KMS-11 (cell line): ENCODE results near the gene IL18R1.

Experiments
- H2AFZ ChIP-seq: fragments of 200-600 bp; sonication (generic); 2 replicates; pipeline ENCODE4 v1.6.1; 2016; ENCODE audit warnings: antibody characterized with exemption, mixed run types, low read depth
- H3K27ac ChIP-seq: fragments of 200-600 bp; sonication (generic); 2 replicates; pipeline ENCODE4 v1.6.1; 2016; ENCODE audit warnings: mild to moderate bottlenecking, mixed run types
- H3K27me3 ChIP-seq: fragments of 200-600 bp; sonication (generic); 2 replicates; pipeline ENCODE4 v1.6.1; 2017; ENCODE audit warnings: mild to moderate bottlenecking, low read depth, mixed run types, moderate library complexity; ENCODE audit not compliant: insufficient read depth
- H3K36me3 ChIP-seq: fragments of 200-600 bp; sonication (generic); 2 replicates; pipeline ENCODE4 v1.6.1; 2017; ENCODE audit warnings: mild to moderate bottlenecking, mixed run types; ENCODE audit not compliant: insufficient read depth
- H3K4me1 ChIP-seq: fragments of 200-600 bp; sonication (generic); 2 replicates; pipeline ENCODE4 v1.6.1; 2016; ENCODE audit warnings: mild to moderate bottlenecking, low read depth, mixed run types; ENCODE audit not compliant: poor library complexity, severe bottlenecking
- H3K4me2 ChIP-seq: fragments of 200-600 bp; sonication (generic); 2 replicates; pipeline ENCODE4 v1.7.0; 2016; ENCODE audit warnings: mild to moderate bottlenecking, mixed run types
- H3K4me3 ChIP-seq: fragments of 200-600 bp; sonication (generic); IDR thresholded peaks from 2 replicates; pipeline ENCODE4 v1.6.1; 2017; ENCODE audit warnings: low read depth, low read length, mixed read lengths; ENCODE audit not compliant: insufficient read depth
- H3K79me2 ChIP-seq: fragments of 200-600 bp; sonication (generic); 2 replicates; pipeline ENCODE4 v1.6.1; 2016; ENCODE audit warnings: low read depth, mixed run types; ENCODE audit not compliant: insufficient read depth
- H3K9ac ChIP-seq: fragments of 200-600 bp; sonication (generic); 2 replicates; pipeline ENCODE4 v1.6.1; 2016; ENCODE audit warnings: mild to moderate bottlenecking, mixed run types
- H4K20me1 ChIP-seq: fragments of 200-600 bp; sonication (generic); 2 replicates; pipeline ENCODE4 v1.6.1; 2016; ENCODE audit warnings: mild to moderate bottlenecking, mixed run types; ENCODE audit not compliant: insufficient read depth
- TF ChIP-seq, protein P1 (sequence below): fragments of 200-600 bp; sonication (generic); conservative IDR thresholded peaks from 2 replicates; pipeline ENCODE4 v1.6.1; 2017; ENCODE audit warnings: low read depth, mild to moderate bottlenecking, antibody characterized with exemption, low read length, moderate library complexity, mixed read lengths

The IL18R1 gene

DNA sequence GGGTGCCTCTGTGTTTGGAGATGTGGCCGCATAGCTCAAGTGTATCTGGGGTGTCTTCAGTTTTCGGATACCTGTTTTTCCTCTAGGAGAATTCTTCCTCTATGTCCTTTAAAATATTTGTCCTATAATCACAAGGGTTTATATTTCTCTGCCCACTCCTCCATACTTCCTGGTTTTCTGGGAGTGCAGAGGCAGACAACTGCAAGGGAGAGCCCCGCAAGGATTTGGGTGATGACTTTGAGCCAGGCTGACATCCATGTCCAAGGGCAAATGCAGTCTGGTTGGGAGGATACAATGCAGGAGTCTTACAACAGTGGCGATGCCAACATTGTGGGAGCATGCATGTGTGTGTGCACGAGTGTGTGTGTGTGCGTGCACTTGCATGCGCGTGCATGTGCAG lies 42.1 kb upstream of the IL18R1 start:
- H3K9ac ChIP-seq, result no peak overlapping the region
- H3K79me2 ChIP-seq, result no peaks in the 10 kb centered on the region
- H4K20me1 ChIP-seq, result no peaks in the 10 kb centered on the region
- H3K4me2 ChIP-seq, result no peak overlapping the region
- H3K36me3 ChIP-seq, result no peaks in the 10 kb centered on the region
- H3K4me3 ChIP-seq, result no peak overlapping the region
- H3K27me3 ChIP-seq, result no peaks in the 10 kb centered on the region
- H3K4me1 ChIP-seq, result no peaks in the 10 kb centered on the region
- TF ChIP-seq, protein P1, sequence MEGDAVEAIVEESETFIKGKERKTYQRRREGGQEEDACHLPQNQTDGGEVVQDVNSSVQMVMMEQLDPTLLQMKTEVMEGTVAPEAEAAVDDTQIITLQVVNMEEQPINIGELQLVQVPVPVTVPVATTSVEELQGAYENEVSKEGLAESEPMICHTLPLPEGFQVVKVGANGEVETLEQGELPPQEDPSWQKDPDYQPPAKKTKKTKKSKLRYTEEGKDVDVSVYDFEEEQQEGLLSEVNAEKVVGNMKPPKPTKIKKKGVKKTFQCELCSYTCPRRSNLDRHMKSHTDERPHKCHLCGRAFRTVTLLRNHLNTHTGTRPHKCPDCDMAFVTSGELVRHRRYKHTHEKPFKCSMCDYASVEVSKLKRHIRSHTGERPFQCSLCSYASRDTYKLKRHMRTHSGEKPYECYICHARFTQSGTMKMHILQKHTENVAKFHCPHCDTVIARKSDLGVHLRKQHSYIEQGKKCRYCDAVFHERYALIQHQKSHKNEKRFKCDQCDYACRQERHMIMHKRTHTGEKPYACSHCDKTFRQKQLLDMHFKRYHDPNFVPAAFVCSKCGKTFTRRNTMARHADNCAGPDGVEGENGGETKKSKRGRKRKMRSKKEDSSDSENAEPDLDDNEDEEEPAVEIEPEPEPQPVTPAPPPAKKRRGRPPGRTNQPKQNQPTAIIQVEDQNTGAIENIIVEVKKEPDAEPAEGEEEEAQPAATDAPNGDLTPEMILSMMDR, result no peak
- H3K27ac ChIP-seq, result no peak overlapping the region
- no peak overlapping the region for H2AFZ ChIP-seq

DNA sequence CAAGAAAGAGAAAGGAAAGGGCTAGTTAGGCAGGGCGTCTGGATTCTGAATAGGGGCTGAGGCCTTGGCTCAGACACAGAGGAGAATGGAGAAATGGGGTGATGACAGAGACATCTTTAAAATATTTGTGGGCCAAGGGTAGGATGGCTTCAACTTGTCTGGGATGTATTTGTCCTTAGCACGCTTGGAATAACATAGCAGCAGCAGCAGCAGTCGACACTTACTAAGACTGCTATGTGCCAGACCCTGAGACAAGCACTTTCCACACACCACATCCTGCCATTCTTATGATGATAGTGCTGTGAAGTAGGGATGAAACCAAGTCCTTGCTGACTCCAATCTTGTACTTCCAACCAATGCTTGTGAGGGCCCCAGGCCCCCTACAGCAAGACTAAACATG lies 41.6 kb upstream of the IL18R1 start:
- Histone ChIP-seq H3K4me2 (no peak overlapping the region), H3K79me2 (no peaks in the 10 kb centered on the region), H4K20me1 (no peaks in the 10 kb centered on the region), H3K4me3 (no peak overlapping the region), H3K9ac (no peak overlapping the region), H3K4me1 (no peaks in the 10 kb centered on the region), H3K36me3 (no peaks in the 10 kb centered on the region), H3K27ac (no peak overlapping the region), H3K27me3 (no peaks in the 10 kb centered on the region), H2AFZ (no peak overlapping the region)
- TF ChIP-seq, protein P1, result no peak

DNA sequence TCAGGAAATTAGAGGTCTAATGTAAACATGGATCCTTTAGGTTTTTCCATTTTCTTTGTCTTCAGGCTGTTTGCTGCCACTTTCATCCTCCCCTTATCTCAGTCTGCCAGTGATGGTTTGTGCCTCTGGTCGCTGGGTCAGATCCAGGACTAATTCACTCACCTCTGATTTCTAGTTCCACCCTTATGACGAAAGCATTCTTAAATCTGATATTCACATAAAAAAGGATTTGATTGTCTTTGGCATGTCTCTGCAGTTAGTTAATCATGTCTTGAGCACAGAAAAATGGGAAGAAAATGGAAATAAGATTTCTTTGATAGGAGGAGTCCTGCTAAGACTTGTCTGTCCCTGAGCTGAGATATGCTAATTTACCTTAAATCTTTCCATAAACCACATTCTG lies 39.7 kb upstream of the IL18R1 start:
- TF ChIP-seq, protein P1, result no peak
- Histone ChIP-seq H3K27ac (no peak overlapping the region), H2AFZ (no peak overlapping the region), H3K9ac (no peak overlapping the region), H3K36me3 (no peaks in the 10 kb centered on the region), H4K20me1 (no peaks in the 10 kb centered on the region), H3K4me2 (no peak overlapping the region), H3K4me1 (no peaks in the 10 kb centered on the region), H3K27me3 (no peaks in the 10 kb centered on the region), H3K79me2 (no peaks in the 10 kb centered on the region), H3K4me3 (no peak overlapping the region)

DNA sequence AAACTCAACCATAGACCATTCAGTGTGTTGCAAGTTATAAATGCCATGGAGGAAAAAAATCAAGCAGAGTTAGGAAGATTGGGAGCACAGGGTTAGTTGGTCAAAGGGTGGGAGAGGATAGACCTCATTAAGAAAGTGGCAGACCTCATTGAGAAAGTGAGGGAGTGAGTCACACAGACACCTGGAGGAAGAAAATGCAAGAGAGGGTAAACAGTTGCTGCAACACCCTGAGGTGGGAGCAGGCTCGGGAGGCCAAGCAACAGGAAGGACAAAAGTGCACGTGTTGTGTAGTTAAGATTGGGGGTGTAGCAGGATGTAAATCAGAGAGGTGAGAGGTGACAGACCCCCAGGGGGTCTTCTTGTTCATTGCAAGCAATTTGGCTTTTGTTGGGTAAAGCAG lies 37.9 kb upstream of the IL18R1 start:
- H4K20me1 ChIP-seq, result no peaks in the 10 kb centered on the region
- TF ChIP-seq, protein P1, result no peak
- no peak overlapping the region for H3K27ac ChIP-seq

More for the DNA sequence above, 37.9 kb upstream of the IL18R1 start:
- Histone ChIP-seq H3K9ac (no peak overlapping the region), H3K4me2 (no peak overlapping the region), H3K79me2 (no peaks in the 10 kb centered on the region), H3K27me3 (no peaks in the 10 kb centered on the region), H3K36me3 (no peaks in the 10 kb centered on the region), H3K4me3 (no peak overlapping the region), H3K4me1 (no peaks in the 10 kb centered on the region), H2AFZ (no peak overlapping the region)
